ENCODE results near the gene S100A8. TPM values are rescaled to one million over a fixed set of nuclear protein-coding genes. Genes with fewer than 3 reads are reported as not detected.
A peak's percentile ranks its signal among the peaks of the same experiment; 100 is the strongest.

S100A8 gene
- total and polyA plus RNA-seq, 11 donors, result 6.0 to 199 (median 32.3) TPM

DNA sequence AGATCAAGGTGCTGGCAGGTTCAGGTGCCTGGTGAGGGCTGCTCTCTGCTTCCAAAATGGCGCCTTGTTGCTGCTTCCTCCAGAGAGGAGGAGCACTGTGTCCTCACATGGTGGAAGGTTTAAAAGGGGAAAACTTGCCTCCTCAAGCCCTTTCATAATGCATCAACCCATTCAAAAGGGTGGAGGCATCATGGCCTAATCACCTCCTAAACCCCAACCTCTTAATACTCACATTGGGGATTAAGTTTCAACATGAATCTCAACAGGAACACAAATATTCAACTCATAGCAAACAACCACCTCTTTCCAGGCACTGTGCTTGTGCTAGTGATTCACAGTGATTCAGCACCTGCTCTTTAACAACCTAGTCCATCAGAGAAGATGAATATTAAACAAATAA, 19.6 kb downstream of the S100A8 start:
- H3K4me3 ChIP-seq, result no peak overlapping the region
- no peaks in the 10 kb centered on the region for H3K36me3 ChIP-seq
- 83 to 100% (median 92%) methylated on average over 1 of the region's 1 CpG for WGBS, 4 donors
- H3K27me3 ChIP-seq, result no peaks in the 10 kb centered on the region
- H3K27ac ChIP-seq, result no peak overlapping the region
- H3K9me3 ChIP-seq, result no peaks in the 10 kb centered on the region
- ATAC-seq (no peak), DNase-seq (no peak)
- H3K4me1 ChIP-seq, result peaks cover 0 to 34% (median 0%) of the 10 kb centered on the region in 12 donors
- TF ChIP-seq CTCF (IDR thresholded peaks at IDR 0.05), result no peak
- no peak for TF ChIP-seq POLR2A (IDR thresholded peaks at IDR 0.05)
- intact Hi-C loops (cut with DNase I), result no loop called here

GRCh38 chr1:153370146-153370545, 20.7 kb downstream of the S100A8 start:
- ATAC-seq (no peak), DNase-seq (no peak)
- H3K9me3 ChIP-seq, result no peaks in the 10 kb centered on the region
- H3K4me3 ChIP-seq, result no peak overlapping the region
- intact Hi-C loops (cut with DNase I), result no loop called here
- TF ChIP-seq POLR2A (IDR thresholded peaks at IDR 0.05) (no peak), CTCF (IDR thresholded peaks at IDR 0.05) (no peak)
- H3K27ac ChIP-seq, result no peak overlapping the region
- no peaks in the 10 kb centered on the region for H3K36me3 ChIP-seq
- 73 to 82% (median 79%) methylated on average over 3 of the region's 3 CpGs for WGBS, 4 donors
- peaks cover 0 to 36% (median 0%) of the 10 kb centered on the region in 12 donors for H3K4me1 ChIP-seq
- no peaks in the 10 kb centered on the region for H3K27me3 ChIP-seq

- Histone ChIP-seq H3K4me1 (peaks cover 0 to 45% (median 0%) of the 10 kb centered on the region in 12 donors), H3K9me3 (no peaks in the 10 kb centered on the region), H3K27ac (no peak overlapping the region), H3K27me3 (no peaks in the 10 kb centered on the region), H3K4me3 (no peak overlapping the region), H3K36me3 (no peaks in the 10 kb centered on the region)
- intact Hi-C loops (cut with DNase I), result no loop called here
- ATAC-seq, result peak in 1 of 4 donors; percentile 47
- DNase-seq, result no peak
- WGBS, 4 donors, result 56 to 65% (median 62%) methylated on average over 2 of the region's 2 CpGs
- TF ChIP-seq POLR2A (IDR thresholded peaks at IDR 0.05) (no peak), CTCF (IDR thresholded peaks at IDR 0.05) (no peak)
Observed at GRCh38 chr1:153368495-153368894, 22.4 kb downstream of the S100A8 start.

DNA sequence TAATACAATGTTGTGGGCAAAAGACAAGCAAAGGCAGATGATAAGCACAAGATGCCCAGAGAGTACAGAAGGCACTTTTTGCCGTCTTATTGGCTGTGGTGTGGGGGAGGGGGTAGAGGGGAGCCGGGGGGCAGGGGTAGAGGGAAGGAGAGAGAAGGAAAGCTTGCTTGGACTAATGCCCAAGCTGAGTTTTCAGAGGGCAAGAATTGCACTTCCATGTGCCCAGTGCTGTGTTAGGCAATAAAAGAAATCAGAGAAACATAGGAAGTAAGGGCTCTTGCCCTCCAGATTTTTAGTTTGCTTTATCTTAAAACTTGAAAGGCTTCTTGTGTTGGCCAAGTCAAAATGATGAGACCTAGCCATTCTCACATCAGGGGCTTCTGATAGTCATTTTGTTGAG, 23.8 kb downstream of the S100A8 start:
- ATAC-seq, result no peak
- H3K4me1 ChIP-seq, result peaks cover 0 to 53% (median 0%) of the 10 kb centered on the region in 12 donors
- WGBS, 4 donors, result 63 to 82% (median 66%) methylated on average over 2 of the region's 2 CpGs
- TF ChIP-seq POLR2A (IDR thresholded peaks at IDR 0.05), result no peak
- TF ChIP-seq CTCF (IDR thresholded peaks at IDR 0.05), result no peak
- peak overlapping the region in 1 of 12 donors; percentile 67 for H3K27ac ChIP-seq
- no peak for DNase-seq
- H3K9me3 ChIP-seq, result no peaks in the 10 kb centered on the region
- H3K36me3 ChIP-seq, result no peaks in the 10 kb centered on the region
- no peaks in the 10 kb centered on the region for H3K27me3 ChIP-seq
- no peak overlapping the region for H3K4me3 ChIP-seq
- intact Hi-C loops (cut with DNase I), result no loop called here

Measured in heart left ventricle (tissue), 16 donors.